Loucy (cell line): ENCODE measurements around the gene SPEG.

Experiments
- H2AFZ ChIP-seq: fragments of 200-600 bp; sonication (generic); 2 replicates; pipeline ENCODE4 v1.6.0; 2016; ENCODE audit warnings: antibody characterized with exemption, mild to moderate bottlenecking, low read length, moderate library complexity
- H3F3A ChIP-seq: fragments of 200-600 bp; 2 replicates; pipeline ENCODE4 v1.6.0; 2016; ENCODE audit warnings: antibody characterized with exemption, low read depth, mild to moderate bottlenecking
- H3K27me3 ChIP-seq: fragments of 200-600 bp; sonication (generic); 2 replicates; pipeline ENCODE4 v1.6.1; 2014; ENCODE audit warnings: low read length, mild to moderate bottlenecking; ENCODE audit not compliant: insufficient read depth, poor library complexity, severe bottlenecking
- H3K36me3 ChIP-seq: fragments of 200-600 bp; sonication (generic); 2 replicates; pipeline ENCODE4 v1.6.1; 2016; ENCODE audit warnings: low read length; ENCODE audit not compliant: insufficient read depth
- H3K4me1 ChIP-seq: fragments of 200-600 bp; sonication (generic); 2 replicates; pipeline ENCODE4 v1.5.1; 2014; ENCODE audit warnings: low read length, mild to moderate bottlenecking; ENCODE audit not compliant: insufficient read depth, poor library complexity, severe bottlenecking
- H3K4me2 ChIP-seq: fragments of 200-600 bp; sonication (generic); 2 replicates; pipeline ENCODE4 v1.6.0; 2014; ENCODE audit warnings: antibody characterized with exemption, low read length, low read depth, mild to moderate bottlenecking; ENCODE audit not compliant: poor library complexity, severe bottlenecking
- H3K4me3 ChIP-seq: fragments of 200-600 bp; sonication (generic); 2 replicates; pipeline ENCODE4 v1.5.1; 2014; ENCODE audit warnings: low read length, mild to moderate bottlenecking, mixed read lengths; ENCODE audit not compliant: poor library complexity, severe bottlenecking
- H3K79me2 ChIP-seq: fragments of 200-600 bp; sonication (generic); 2 replicates; pipeline ENCODE4 v1.6.1; 2014; ENCODE audit warnings: low read length; ENCODE audit not compliant: insufficient read depth
- H3K9ac ChIP-seq: fragments of 200-600 bp; sonication (generic); 2 replicates; pipeline ENCODE4 v1.6.0; 2014; ENCODE audit warnings: mild to moderate bottlenecking, low read depth, low read length, moderate library complexity; ENCODE audit not compliant: poor library complexity, severe bottlenecking
- H3K9me2 ChIP-seq: fragments of 200-600 bp; sonication (generic); replicated peaks from 2 replicates; pipeline ENCODE4 v1.6.1; 2016; ENCODE audit warnings: low read depth, low read length, mixed read lengths
- H3K9me3 ChIP-seq: fragments of 200-600 bp; sonication (generic); 2 replicates; pipeline ENCODE4 v1.6.1; 2014; ENCODE audit warnings: mild to moderate bottlenecking, antibody characterized with exemption, low read length, low read depth; ENCODE audit not compliant: insufficient read depth
- H4K20me1 ChIP-seq: fragments of 200-600 bp; sonication (generic); 2 replicates; pipeline ENCODE4 v1.6.0; 2014; ENCODE audit warnings: antibody characterized with exemption, low read length, mild to moderate bottlenecking; ENCODE audit not compliant: insufficient read depth, poor library complexity, severe bottlenecking
- EZH2phosphoT487 ChIP-seq: fragments of 200-600 bp; IDR thresholded peaks from 2 replicates; pipeline ENCODE4 v1.6.1; 2018; ENCODE audit warnings: antibody characterized with exemption, mild to moderate bottlenecking, moderate library complexity, borderline replicate concordance
- TF ChIP-seq, protein P1 (sequence below): fragments of 200-600 bp; sonication (generic); conservative IDR thresholded peaks from 2 replicates; pipeline ENCODE4 v1.5.1; 2014; ENCODE audit warnings: mild to moderate bottlenecking, antibody characterized with exemption, low read length

SPEG gene

DNA sequence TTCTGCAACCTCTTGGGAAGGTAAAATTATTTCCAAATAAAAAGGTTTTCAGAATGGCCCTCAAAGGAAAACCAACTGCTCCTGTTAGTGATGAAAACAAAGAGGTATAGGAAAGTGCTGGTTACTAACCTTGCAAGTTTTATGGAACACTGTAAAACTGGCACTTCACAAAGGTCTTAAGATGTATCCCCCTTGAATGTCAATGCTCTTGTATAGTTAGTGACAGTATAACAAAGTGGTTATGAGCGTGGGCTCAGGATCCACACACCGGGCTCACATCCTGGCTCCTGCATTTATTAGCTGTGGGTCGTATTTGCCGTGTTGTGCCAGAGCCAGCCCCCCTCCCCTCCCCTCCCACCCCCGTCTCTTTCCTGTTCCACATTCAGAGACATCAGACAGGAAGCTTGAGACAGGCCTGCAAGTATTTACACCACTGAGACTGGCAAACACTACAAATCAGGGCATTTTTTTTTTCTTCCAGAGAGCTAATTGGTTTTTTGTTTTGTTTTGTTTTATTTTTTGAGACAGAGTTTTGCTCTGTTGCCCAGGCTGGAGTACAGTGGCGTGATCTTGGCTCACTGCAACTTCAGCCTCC is 37.7 kb upstream of the SPEG start:
- Histone ChIP-seq H3K4me2 (peak overlapping the region; percentile 19), H3K36me3 (no peaks in the 10 kb centered on the region), H3K4me1 (peaks cover 4% of the 10 kb centered on the region), H3K79me2 (no peaks in the 10 kb centered on the region), H3K9ac (no peak overlapping the region), H4K20me1 (no peaks in the 10 kb centered on the region), H3F3A (no peaks in the 10 kb centered on the region), H3K9me3 (no peaks in the 10 kb centered on the region), H3K9me2 (no peaks in the 10 kb centered on the region), H3K27me3 (no peaks in the 10 kb centered on the region), H2AFZ (peak overlapping the region; percentile 48; the same call in 1 of the 2 replicates), H3K4me3 (no peak overlapping the region)
- TF ChIP-seq EZH2phosphoT487: no peak
- TF ChIP-seq, protein P1, sequence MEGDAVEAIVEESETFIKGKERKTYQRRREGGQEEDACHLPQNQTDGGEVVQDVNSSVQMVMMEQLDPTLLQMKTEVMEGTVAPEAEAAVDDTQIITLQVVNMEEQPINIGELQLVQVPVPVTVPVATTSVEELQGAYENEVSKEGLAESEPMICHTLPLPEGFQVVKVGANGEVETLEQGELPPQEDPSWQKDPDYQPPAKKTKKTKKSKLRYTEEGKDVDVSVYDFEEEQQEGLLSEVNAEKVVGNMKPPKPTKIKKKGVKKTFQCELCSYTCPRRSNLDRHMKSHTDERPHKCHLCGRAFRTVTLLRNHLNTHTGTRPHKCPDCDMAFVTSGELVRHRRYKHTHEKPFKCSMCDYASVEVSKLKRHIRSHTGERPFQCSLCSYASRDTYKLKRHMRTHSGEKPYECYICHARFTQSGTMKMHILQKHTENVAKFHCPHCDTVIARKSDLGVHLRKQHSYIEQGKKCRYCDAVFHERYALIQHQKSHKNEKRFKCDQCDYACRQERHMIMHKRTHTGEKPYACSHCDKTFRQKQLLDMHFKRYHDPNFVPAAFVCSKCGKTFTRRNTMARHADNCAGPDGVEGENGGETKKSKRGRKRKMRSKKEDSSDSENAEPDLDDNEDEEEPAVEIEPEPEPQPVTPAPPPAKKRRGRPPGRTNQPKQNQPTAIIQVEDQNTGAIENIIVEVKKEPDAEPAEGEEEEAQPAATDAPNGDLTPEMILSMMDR: no peak

DNA sequence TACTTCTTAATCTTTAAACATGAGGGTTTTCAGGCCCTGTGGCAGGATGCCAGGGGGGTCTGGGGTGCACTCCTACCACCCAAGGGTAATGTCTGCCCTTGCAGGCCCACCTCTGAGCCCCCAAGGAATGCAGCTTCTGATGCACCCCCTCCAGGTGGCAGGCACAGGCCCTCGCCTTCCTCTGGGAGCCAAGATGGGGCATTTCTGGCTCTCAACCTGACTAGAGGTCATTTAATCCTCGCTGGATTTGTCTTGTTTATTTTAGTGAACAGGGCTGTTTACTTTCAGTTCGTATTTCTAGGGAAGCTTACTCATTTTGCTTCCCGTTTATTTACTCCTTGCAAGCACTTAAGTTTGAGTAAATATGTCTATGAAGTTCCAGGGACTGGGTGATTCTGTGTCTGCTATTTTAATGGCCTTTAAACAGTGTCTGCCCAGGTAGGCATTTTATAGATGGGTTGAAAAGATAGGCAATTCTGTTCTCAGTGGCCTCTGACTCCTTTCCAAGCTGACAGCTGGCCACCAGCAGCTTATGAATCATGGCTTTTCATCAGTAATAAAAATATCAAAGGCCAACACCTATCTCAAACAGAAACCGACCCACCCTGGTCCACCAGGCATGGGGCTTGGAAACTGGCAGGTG is 35.8 kb upstream of the SPEG start:
- H3K36me3 ChIP-seq: no peaks in the 10 kb centered on the region
- H3K4me1 ChIP-seq: peaks cover 4% of the 10 kb centered on the region
- H4K20me1 ChIP-seq: no peaks in the 10 kb centered on the region
- TF ChIP-seq, protein P1: no peak
- TF ChIP-seq EZH2phosphoT487: no peak
- H3F3A ChIP-seq: no peaks in the 10 kb centered on the region
- no peak overlapping the region for H3K9ac ChIP-seq
- no peak overlapping the region for H3K4me2 ChIP-seq
- H3K27me3 ChIP-seq: no peaks in the 10 kb centered on the region
- H3K9me3 ChIP-seq: no peaks in the 10 kb centered on the region
- H3K9me2 ChIP-seq: no peaks in the 10 kb centered on the region
- H3K4me3 ChIP-seq: no peak overlapping the region
- no peak overlapping the region for H2AFZ ChIP-seq
- H3K79me2 ChIP-seq: no peaks in the 10 kb centered on the region

DNA sequence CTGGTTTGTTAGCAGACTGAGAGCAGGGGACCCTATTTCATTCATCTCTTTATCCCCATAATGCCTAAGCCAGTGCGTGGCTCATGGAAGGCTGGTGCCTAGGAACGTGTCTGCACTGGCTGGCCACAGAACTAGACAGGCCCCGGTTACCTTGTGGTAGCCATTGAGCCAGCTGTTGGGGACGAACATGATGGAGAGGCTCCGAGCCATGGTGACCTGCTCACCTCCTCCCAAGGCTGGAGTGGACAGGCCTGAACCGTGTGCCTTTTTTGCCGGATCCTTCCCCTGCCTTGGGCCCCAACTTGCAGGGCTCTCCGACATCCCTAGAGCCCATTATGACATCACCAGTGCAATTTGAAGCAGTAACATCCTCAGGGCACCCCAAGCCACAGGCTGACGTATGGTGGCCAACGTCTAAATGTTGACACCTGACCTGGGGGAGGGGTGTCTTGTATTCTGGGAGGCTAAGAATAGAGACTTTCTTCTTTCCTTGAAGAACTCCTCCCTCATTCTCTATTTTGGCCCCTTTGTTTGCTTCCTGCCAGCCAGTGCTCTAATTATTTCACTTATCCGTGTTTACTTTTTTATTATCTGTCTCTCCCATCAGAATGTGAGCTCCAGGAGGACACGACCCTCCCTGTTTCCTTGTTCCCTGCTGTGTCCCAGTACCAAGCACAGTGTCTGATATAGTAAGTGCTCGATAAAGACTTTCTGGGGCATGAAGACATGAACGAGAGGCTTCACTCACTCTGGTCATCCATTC is 34.7 kb upstream of the SPEG start:
- Histone ChIP-seq H3K9me3 (no peaks in the 10 kb centered on the region), H3K4me3 (no peak overlapping the region), H3K79me2 (no peaks in the 10 kb centered on the region), H2AFZ (no peak overlapping the region), H3K27me3 (no peaks in the 10 kb centered on the region), H4K20me1 (no peaks in the 10 kb centered on the region), H3K9me2 (no peaks in the 10 kb centered on the region), H3K9ac (no peak overlapping the region), H3K36me3 (no peaks in the 10 kb centered on the region), H3F3A (no peaks in the 10 kb centered on the region), H3K4me2 (no peak overlapping the region), H3K4me1 (peaks cover 4% of the 10 kb centered on the region)
- TF ChIP-seq, protein P1: no peak
- no peak for TF ChIP-seq EZH2phosphoT487
